ENCODE measurements around the gene TMEM242. TPM values are rescaled to one million over a fixed set of nuclear protein-coding genes. Genes with fewer than 3 reads are reported as not detected.

The TMEM242 gene
- total and polyA plus RNA-seq, 10 of the 15 experiments (the other 5 are each of a cell fraction or from before 2014, with no cell fraction given): 2.8 to 9.8 (median 5.5) TPM

- Histone ChIP-seq H3K27me3 (replicated peaks in 1 of 2; ENCODE audit: control insufficient read depth in 2 of 2, insufficient read depth in 2 of 2, low read length in 1 of 2) (no peaks in the 10 kb centered on the region), H3K9ac (ENCODE audit: control insufficient read depth, insufficient read depth, low read length) (no peak overlapping the region), H2AFZ (ENCODE audit: control insufficient read depth, low read depth, low read length) (no peak overlapping the region), H3K4me1 (ENCODE audit: control insufficient read depth, insufficient read depth, low read length) (no peaks in the 10 kb centered on the region), H3K9me3 (replicated peaks; ENCODE audit: control insufficient read depth, insufficient read depth, low read length) (no peaks in the 10 kb centered on the region), H3K79me2 (ENCODE audit: control insufficient read depth, insufficient read depth, low read length) (no peaks in the 10 kb centered on the region), H3K36me3 (ENCODE audit: control insufficient read depth in 2 of 2, insufficient read depth in 2 of 2, low read length in 1 of 2) (peaks cover 14% of the 10 kb centered on the region in 2 experiments; a peak in 3 of 4 replicates), H4K20me1 (ENCODE audit: control insufficient read depth, insufficient read depth) (no peaks in the 10 kb centered on the region), H3K4me2 (ENCODE audit: control insufficient read depth, insufficient read depth) (no peak overlapping the region), H3K27ac (ENCODE audit: control insufficient read depth, insufficient read depth) (no peak overlapping the region), H3K4me3 (no peak overlapping the region)
- intact Hi-C loops (cut with micrococcal nuclease; ENCODE audit: unreplicated experiment) (loop anchor here (1.0 to 10.0 kb wide), 7 partner anchors 22 to 761 kb away; partner anchors contain the start of gene ZDHHC14), in situ Hi-C loops (cut with MboI) (loop anchor here (10.0 kb wide), 1 partner anchor 291 kb away; no protein-coding TSS in a partner anchor)
- SMC1A ChIA-PET (ENCODE audit: uncharacterized antibody, unreplicated experiment): interaction anchor here (0.8 to 5.7 kb wide), 28 partner anchors 10 to 756 kb away, joined by 3 to 74 read pairs (median 4); partner anchors contain the start of gene TMEM242
- CTCF ChIA-PET: interaction anchor here (0.9 to 3.5 kb wide), 25 partner anchors 10 to 758 kb away, joined by 3 to 96 read pairs (median 8); partner anchors contain the start of gene TMEM242
- DNase-seq (ENCODE audit: low read depth, low spot score) (no peak), ATAC-seq (no peak), FAIRE-seq (no peak)
- POLR2A ChIA-PET: interaction anchor here (1.1 kb wide), 2 partner anchors 71 to 353 kb away, joined by 4 to 5 read pairs; no protein-coding TSS in a partner anchor
- 81% methylated on average over 29 of the region's 29 CpGs for WGBS (ENCODE audit: insufficient coverage, insufficient replicate concordance, low lambda C conversion rate, missing lambda C conversion rate)
- no TSS peak for BruUV-seq (replicated peaks)
- RAD21 ChIA-PET (ENCODE audit: unreplicated experiment): interaction anchor here (0.8 to 2.7 kb wide), 23 partner anchors 10 to 633 kb away, joined by 3 to 47 read pairs (median 6); partner anchors contain the start of gene TMEM242
- TF ChIP-seq POLR2A (IDR thresholded peaks at IDR 0.05; ENCODE audit: low read depth, low read length) (peak; percentile 41; the same call in 1 of the 2 replicates), ZBTB33 (IDR thresholded peaks at IDR 0.05) (no peak), TAF1 (IDR thresholded peaks at IDR 0.05; ENCODE audit: borderline replicate concordance, low read depth, low read length) (no peak), BCL3 (IDR thresholded peaks at IDR 0.05; ENCODE audit: borderline replicate concordance, insufficient read depth, low read depth, low read length, poor library complexity, severe bottlenecking) (peak; percentile 39), MEF2A (IDR thresholded peaks at IDR 0.05; ENCODE audit: insufficient read depth, low read depth, low read length) (no peak), ZNF622 (IDR thresholded peaks at IDR 0.05) (no peak), ESRRA (IDR thresholded peaks at IDR 0.05; ENCODE audit: low read length) (no peak), CBX5 (IDR thresholded peaks at IDR 0.05; ENCODE audit: low read depth) (no peak), HDGF (IDR thresholded peaks at IDR 0.05) (no peak), NKRF (conservative IDR thresholded peaks at IDR 0.05) (no peak)
These were observed 9.5 kb downstream of the TMEM242 start for GRCh38 chr6:157313531-157314467.
